ENCODE results near the gene THOP1.

Gene THOP1

GRCh38 chr19:2804156-2805004 is 19.1 kb downstream of the THOP1 start:
- DNase-seq (ENCODE audit: low spot score), result no peak

GRCh38 chr19:2805261-2805900 is 20.1 kb downstream of the THOP1 start:
- no peak for DNase-seq (ENCODE audit: low spot score)

- DNase-seq (ENCODE audit: low spot score), result no peak
These were observed 20.8 kb downstream of the THOP1 start for GRCh38 chr19:2805991-2806649.

- DNase-seq (ENCODE audit: low spot score), result no peak
These were observed 21.6 kb downstream of the THOP1 start for GRCh38 chr19:2806736-2807378.

- DNase-seq (ENCODE audit: low spot score), result no peak
These were observed 22.3 kb downstream of the THOP1 start for GRCh38 chr19:2807379-2808128.

GRCh38 chr19:2808129-2808941 is 23.0 kb downstream of the THOP1 start:
- DNase-seq (ENCODE audit: low spot score), result no peak

- DNase-seq (ENCODE audit: low spot score), result no peak
These were observed 24.3 kb downstream of the THOP1 start for GRCh38 chr19:2809387-2810140.

- no peak for DNase-seq (ENCODE audit: low spot score)
These were observed 25.1 kb downstream of the THOP1 start for GRCh38 chr19:2810141-2811091.

GRCh38 chr19:2811221-2811722 is 26.0 kb downstream of the THOP1 start:
- DNase-seq (ENCODE audit: low spot score), result no peak

- no peak for DNase-seq (ENCODE audit: low spot score)
These were observed 26.6 kb downstream of the THOP1 start for GRCh38 chr19:2811735-2812413.

GRCh38 chr19:2812414-2813234 is 27.3 kb downstream of the THOP1 start:
- no peak for DNase-seq (ENCODE audit: low spot score)

GRCh38 chr19:2813235-2814160 is 28.2 kb downstream of the THOP1 start:
- DNase-seq (ENCODE audit: low spot score), result no peak

GRCh38 chr19:2814426-2814825 is 29.1 kb downstream of the THOP1 start:
- no peak for DNase-seq (ENCODE audit: low spot score)

GRCh38 chr19:2815191-2815614 is 29.9 kb downstream of the THOP1 start:
- no peak for DNase-seq (ENCODE audit: low spot score)

GRCh38 chr19:2815923-2816322 is 30.6 kb downstream of the THOP1 start:
- no peak for DNase-seq (ENCODE audit: low spot score)

- DNase-seq (ENCODE audit: low spot score), result no peak
These were observed 31.3 kb downstream of the THOP1 start for GRCh38 chr19:2816641-2817040.

Measured in globus pallidus (tissue), 1 donor.